Activated CD4-positive, CD25-positive, alpha-beta regulatory T cell treated with anti-CD3 and anti-CD28 coated beads, Interleukin-2, amount 50 U/mL, for 72 hours (primary cell): ENCODE results near the gene UBALD2.
A peak's percentile ranks its signal among the peaks of the same experiment; 100 is the strongest.
"Not testable (repeated sequence)": the region's sequence is repeated elsewhere in the genome, so short reads cannot be mapped to it uniquely, and the experiment has no call there.

Experiments
- DNase-seq: peaks from one replicate; pipeline ENCODE4 v3.0.0; 2021

UBALD2 gene

GRCh38 chr17:76278268-76278908, 13.2 kb downstream of the UBALD2 start:
- no peak for DNase-seq

- DNase-seq = peak; percentile 90
Observed at GRCh38 chr17:76278952-76279741, 14.0 kb downstream of the UBALD2 start.

GRCh38 chr17:76279742-76280287, 14.7 kb downstream of the UBALD2 start:
- no peak for DNase-seq

GRCh38 chr17:76280650-76281049, 15.5 kb downstream of the UBALD2 start:
- no peak for DNase-seq

- no peak for DNase-seq
Observed at GRCh38 chr17:76281573-76282371, 16.6 kb downstream of the UBALD2 start.

GRCh38 chr17:76292567-76292966, 27.4 kb downstream of the UBALD2 start:
- DNase-seq = no peak

GRCh38 chr17:76293106-76293505, 28.0 kb downstream of the UBALD2 start:
- DNase-seq = no peak

GRCh38 chr17:76296186-76296585, 31.0 kb downstream of the UBALD2 start:
- no peak for DNase-seq

- DNase-seq = no peak
Observed at GRCh38 chr17:76296889-76297288, 31.7 kb downstream of the UBALD2 start.

- DNase-seq = no peak
Observed at GRCh38 chr17:76297436-76297835, 32.3 kb downstream of the UBALD2 start.

GRCh38 chr17:76304226-76305134, 39.3 kb downstream of the UBALD2 start:
- no peak for DNase-seq

GRCh38 chr17:76305135-76305454, 39.9 kb downstream of the UBALD2 start:
- not testable (repeated sequence) for DNase-seq

GRCh38 chr17:76307299-76307965, 42.3 kb downstream of the UBALD2 start:
- no peak for DNase-seq

- DNase-seq = no peak
Observed at GRCh38 chr17:76307966-76308338, 42.8 kb downstream of the UBALD2 start, which contains the start of gene QRICH2. Gene QRICH2, minus strand, starts transcription at chr17:76308276. Its CDS starts 278 bp downstream, at chr17:76307998.

GRCh38 chr17:76309461-76309860, 44.3 kb downstream of the UBALD2 start:
- DNase-seq = no peak

GRCh38 chr17:76312735-76313134, 47.6 kb downstream of the UBALD2 start:
- DNase-seq = no peak

- no peak for DNase-seq
Observed at GRCh38 chr17:76314392-76315227, 49.5 kb downstream of the UBALD2 start.

GRCh38 chr17:76317535-76317934, 52.4 kb downstream of the UBALD2 start:
- DNase-seq = no peak

GRCh38 chr17:76318586-76318985, 53.4 kb downstream of the UBALD2 start:
- no peak for DNase-seq
